Measurements from ENCODE around the gene R3HDM1. TPM values are rescaled to one million over a fixed set of nuclear protein-coding genes. Genes with fewer than 3 reads are reported as not detected.
"Not testable (repeated sequence)": the region's sequence is repeated elsewhere in the genome, so short reads cannot be mapped to it uniquely, and the experiment has no call there.

Gene R3HDM1
- total RNA-seq, 1 donor from 2014 or later, result 60.4 TPM

- no peak overlapping the region for H3K4me3 Mint-ChIP-seq (ENCODE audit: low read depth)
- H3K27ac Mint-ChIP-seq, result no peak overlapping the region
- peaks cover 16% of the 10 kb centered on the region for H3K36me3 Mint-ChIP-seq (ENCODE audit: insufficient read depth)
- peaks cover 3% of the 10 kb centered on the region for H3K9me3 Mint-ChIP-seq (ENCODE audit: low read depth)
- DNase-seq (ENCODE audit: low spot score, unreplicated experiment), result no peak
- H3K27me3 Mint-ChIP-seq, result no peaks in the 10 kb centered on the region
- no peak for TF ChIP-seq CTCF (IDR thresholded peaks at IDR 0.05; ENCODE audit: unreplicated experiment)
- peaks cover 4% of the 10 kb centered on the region for H3K4me1 Mint-ChIP-seq (ENCODE audit: low read depth)
Measured at GRCh38 chr2:135620198-135620597, 88.9 kb downstream of the R3HDM1 start.

GRCh38 chr2:135629520-135629919, 98.2 kb downstream of the R3HDM1 start:
- no peaks in the 10 kb centered on the region for H3K27me3 Mint-ChIP-seq
- no peak overlapping the region for H3K4me3 Mint-ChIP-seq (ENCODE audit: low read depth)
- H3K36me3 Mint-ChIP-seq (ENCODE audit: insufficient read depth), result peaks cover 6% of the 10 kb centered on the region
- H3K9me3 Mint-ChIP-seq (ENCODE audit: low read depth), result no peaks in the 10 kb centered on the region
- H3K27ac Mint-ChIP-seq, result no peak overlapping the region
- no peak for TF ChIP-seq CTCF (IDR thresholded peaks at IDR 0.05; ENCODE audit: unreplicated experiment)
- peaks cover 31% of the 10 kb centered on the region for H3K4me1 Mint-ChIP-seq (ENCODE audit: low read depth)
- no peak for DNase-seq (ENCODE audit: low spot score, unreplicated experiment)

- H3K27ac Mint-ChIP-seq; H3K9me3 Mint-ChIP-seq (ENCODE audit: low read depth); H3K27me3 Mint-ChIP-seq; H3K4me3 Mint-ChIP-seq (ENCODE audit: low read depth); H3K36me3 Mint-ChIP-seq (ENCODE audit: insufficient read depth); DNase-seq (ENCODE audit: low spot score, unreplicated experiment): not testable (repeated sequence)
- peaks cover 27% of the 10 kb centered on the region for H3K4me1 Mint-ChIP-seq (ENCODE audit: low read depth)
Measured at GRCh38 chr2:135630034-135630433, 98.8 kb downstream of the R3HDM1 start.

- Mint-ChIP-seq H3K27ac (no peak overlapping the region), H3K36me3 (ENCODE audit: insufficient read depth) (peaks cover 2% of the 10 kb centered on the region), H3K4me3 (ENCODE audit: low read depth) (peak overlapping the region; percentile 45), H3K27me3 (no peaks in the 10 kb centered on the region), H3K4me1 (ENCODE audit: low read depth) (peaks cover 26% of the 10 kb centered on the region), H3K9me3 (ENCODE audit: low read depth) (no peaks in the 10 kb centered on the region)
- no peak for TF ChIP-seq CTCF (IDR thresholded peaks at IDR 0.05; ENCODE audit: unreplicated experiment)
- no peak for DNase-seq (ENCODE audit: low spot score, unreplicated experiment)
Measured at GRCh38 chr2:135630488-135630887, 99.2 kb downstream of the R3HDM1 start.

GRCh38 chr2:135633582-135633981, 102.3 kb downstream of the R3HDM1 start:
- H3K36me3 Mint-ChIP-seq (ENCODE audit: insufficient read depth), result peaks cover 11% of the 10 kb centered on the region
- H3K4me1 Mint-ChIP-seq (ENCODE audit: low read depth), result peaks cover 17% of the 10 kb centered on the region
- no peak for TF ChIP-seq CTCF (IDR thresholded peaks at IDR 0.05; ENCODE audit: unreplicated experiment)
- no peak overlapping the region for H3K4me3 Mint-ChIP-seq (ENCODE audit: low read depth)
- DNase-seq (ENCODE audit: low spot score, unreplicated experiment), result no peak
- H3K27ac Mint-ChIP-seq, result no peak overlapping the region
- H3K9me3 Mint-ChIP-seq (ENCODE audit: low read depth), result no peaks in the 10 kb centered on the region
- H3K27me3 Mint-ChIP-seq, result no peaks in the 10 kb centered on the region

GRCh38 chr2:135635212-135635835, 104.0 kb downstream of the R3HDM1 start:
- no peak for TF ChIP-seq CTCF (IDR thresholded peaks at IDR 0.05; ENCODE audit: unreplicated experiment)
- H3K36me3 Mint-ChIP-seq (ENCODE audit: insufficient read depth), result peaks cover 13% of the 10 kb centered on the region
- H3K27me3 Mint-ChIP-seq, result no peaks in the 10 kb centered on the region
- peaks cover 12% of the 10 kb centered on the region for H3K4me1 Mint-ChIP-seq (ENCODE audit: low read depth)
- no peak overlapping the region for H3K4me3 Mint-ChIP-seq (ENCODE audit: low read depth)
- no peaks in the 10 kb centered on the region for H3K9me3 Mint-ChIP-seq (ENCODE audit: low read depth)
- H3K27ac Mint-ChIP-seq, result no peak overlapping the region
- DNase-seq (ENCODE audit: low spot score, unreplicated experiment), result no peak
